ENCODE measurements around the gene PFDN5. TPM values are rescaled to one million over a fixed set of nuclear protein-coding genes. Genes with fewer than 3 reads are reported as not detected.
A peak's percentile ranks its signal among the peaks of the same experiment; 100 is the strongest.

Gene PFDN5
- total and polyA plus RNA-seq, 9 of the 15 experiments (the other 6 are each of a cell fraction or from before 2014, with no cell fraction given), result 361 to 1,636 (median 742) TPM

- Histone ChIP-seq H3K9me3 (replicated peaks; ENCODE audit: control insufficient read depth, insufficient read depth, low read depth, low read length) (no peaks in the 10 kb centered on the region), H3K27ac (ENCODE audit: extremely low read depth, low read depth, low read length) (peak overlapping the region; percentile 71), H3K4me1 (replicated peaks in 1 of 2; ENCODE audit: control insufficient read depth in 2 of 2, insufficient read depth in 2 of 2, low read length in 2 of 2) (peaks cover 23 to 29% of the 10 kb centered on the region in 2 experiments; a peak in 4 of 5 replicates), H3K9me1 (ENCODE audit: control insufficient read depth, insufficient read depth, low read length) (no peaks in the 10 kb centered on the region), H3K4me3 (peak overlapping the region; percentile 96), H3K27me3 (ENCODE audit: control insufficient read depth in 2 of 2, insufficient read depth in 2 of 2, low read length in 2 of 2) (no peaks in the 10 kb centered on the region), H4K20me1 (replicated peaks; ENCODE audit: control insufficient read depth, insufficient read depth, low read length) (no peaks in the 10 kb centered on the region), H2AFZ (ENCODE audit: low read depth, low read length) (peak overlapping the region; percentile 87), H3K9ac (ENCODE audit: insufficient read depth in 1 of 2, low read depth in 2 of 2, low read length in 2 of 2) (peak overlapping the region; percentile 81 to 98), H3K4me2 (ENCODE audit: insufficient read depth, low read length) (peak overlapping the region; percentile 97), H3K36me3 (ENCODE audit: control insufficient read depth, insufficient read depth, low read length) (peaks cover 19% of the 10 kb centered on the region; the same call in 2 of the 3 replicates), H3K79me2 (ENCODE audit: control insufficient read depth, insufficient read depth, low read length) (peaks cover 27% of the 10 kb centered on the region)
- BruUV-seq (replicated peaks), result TSS peak; percentile 94
- intact Hi-C loops (cut with micrococcal nuclease) (loop anchor here (1.0 kb wide), 3 partner anchors 30 to 38 kb away; no protein-coding TSS in a partner anchor), in situ Hi-C loops (cut with MboI) (no loop called here)
- ChIA-PET CTCF (ENCODE audit: low intra/inter-chr PET ratio) (interaction anchor here (1.7 kb wide), 1 partner anchor 38 kb away, joined by 10 read pairs; no protein-coding TSS in a partner anchor), POLR2A (interaction anchor here (0.7 to 3.0 kb wide), 7 partner anchors 9 to 60 kb away, joined by 3 to 9 read pairs (median 3); partner anchors contain the start of gene ESPL1)
- ATAC-seq (peak; percentile 91), FAIRE-seq (peak; percentile 85), DNase-seq (ENCODE audit: extremely low read depth in 1 of 4, low spot score in 3 of 4) (peak; percentile 85 to 94 (median 94))
- WGBS (ENCODE audit: insufficient coverage, low coverage, missing lambda C conversion rate), result 0% methylated on average over 24 of the region's 51 CpGs
- TF ChIP-seq NFIC (IDR thresholded peaks at IDR 0.05) (peak; percentile 55; the same call in 1 of the 2 replicates), HMGN3 (IDR thresholded peaks at IDR 0.05; ENCODE audit: borderline replicate concordance, extremely low read depth, insufficient read length, low read depth, low read length) (peak; percentile 70), PHF8 (IDR thresholded peaks at IDR 0.05; ENCODE audit: borderline replicate concordance, low read length) (peak; percentile 90), MIER1 (IDR thresholded peaks at IDR 0.05; ENCODE audit: low read depth) (0 out of 2 replicates have a peak, but pooled peaks have one; percentile 6), GTF2A2 (tag; IDR thresholded peaks at IDR 0.05) (no peak), ERF (CRISPR knock-in tag; IDR thresholded peaks at IDR 0.05) (no peak), BRD9 (IDR thresholded peaks at IDR 0.05; ENCODE audit: low read depth, partially characterized antibody) (peak; percentile 31), MXD1 (CRISPR knock-in tag; IDR thresholded peaks at IDR 0.05; ENCODE audit: borderline replicate concordance, poor library complexity, severe bottlenecking) (no peak), NFYB (IDR thresholded peaks at IDR 0.05; ENCODE audit: extremely low read depth, insufficient read length) (no peak), POLR2G (IDR thresholded peaks at IDR 0.05; ENCODE audit: low read depth, low read length) (peak; percentile 92), ZNF764 (CRISPR knock-in tag; IDR thresholded peaks at IDR 0.05; ENCODE audit: low read depth) (peak; percentile 70), ETV6 (IDR thresholded peaks at IDR 0.05; ENCODE audit: borderline replicate concordance in 1 of 2, low read depth in 2 of 2, low read length in 1 of 2) (no peak), ETV6 (CRISPR knock-in tag; IDR thresholded peaks at IDR 0.05; ENCODE audit: borderline replicate concordance) (no peak), JUND (IDR thresholded peaks at IDR 0.05; ENCODE audit: borderline replicate concordance, low read depth, low read length) (0 out of 2 replicates have a peak, but pooled peaks have one; percentile 37), JUND (tag; IDR thresholded peaks at IDR 0.05; ENCODE audit: borderline replicate concordance, low read depth, low read length) (peak; percentile 28; the same call in 1 of the 3 replicates), NFIX (CRISPR knock-in tag; IDR thresholded peaks at IDR 0.05; ENCODE audit: low read depth) (no peak), ZFX (CRISPR knock-in tag; IDR thresholded peaks at IDR 0.05) (peak; percentile 85), C11orf30 (IDR thresholded peaks at IDR 0.05; ENCODE audit: low read depth) (peak; percentile 97), ZBTB2 (IDR thresholded peaks at IDR 0.05) (0 out of 2 replicates have a peak, but pooled peaks have one; percentile 70), CHD2 (IDR thresholded peaks at IDR 0.05; ENCODE audit: low read depth, low read length) (no peak)
These were observed 43.6 kb upstream of the PFDN5 start for GRCh38 chr12:53251477-53252348.

Measured in K562 (cell line).